HK-2 (cell line): ENCODE data around the gene NCK2.

Source experiments
- DNase-seq: peaks from one replicate; pipeline ENCODE4 v3.0.0-alpha.2; 2018; ENCODE audit not compliant: unreplicated experiment

NCK2 gene

GRCh38 chr2:105924271-105924670, 179.6 kb downstream of the NCK2 start:
- no peak for DNase-seq

DNA sequence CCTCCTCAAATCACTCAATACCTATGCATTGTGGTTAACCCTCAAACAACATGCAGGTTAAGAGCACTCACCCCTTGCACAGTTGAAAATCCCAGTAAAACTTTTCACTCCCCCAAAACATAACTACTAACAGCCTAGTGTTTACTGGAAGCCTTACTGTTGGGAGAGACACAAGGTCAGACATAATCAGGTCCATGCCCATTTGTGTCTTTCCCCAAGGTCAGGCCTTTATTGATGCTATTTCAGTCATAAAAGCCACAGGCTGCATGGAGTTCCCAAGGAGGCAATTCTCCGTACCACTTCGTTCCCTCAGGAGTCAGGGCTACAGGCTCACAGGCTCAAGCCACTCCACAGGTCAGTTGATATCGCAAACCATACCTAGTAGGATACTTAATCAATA, 180.2 kb downstream of the NCK2 start:
- DNase-seq, result no peak

- no peak for DNase-seq
Measured at GRCh38 chr2:105925390-105925789, 180.7 kb downstream of the NCK2 start.

DNA sequence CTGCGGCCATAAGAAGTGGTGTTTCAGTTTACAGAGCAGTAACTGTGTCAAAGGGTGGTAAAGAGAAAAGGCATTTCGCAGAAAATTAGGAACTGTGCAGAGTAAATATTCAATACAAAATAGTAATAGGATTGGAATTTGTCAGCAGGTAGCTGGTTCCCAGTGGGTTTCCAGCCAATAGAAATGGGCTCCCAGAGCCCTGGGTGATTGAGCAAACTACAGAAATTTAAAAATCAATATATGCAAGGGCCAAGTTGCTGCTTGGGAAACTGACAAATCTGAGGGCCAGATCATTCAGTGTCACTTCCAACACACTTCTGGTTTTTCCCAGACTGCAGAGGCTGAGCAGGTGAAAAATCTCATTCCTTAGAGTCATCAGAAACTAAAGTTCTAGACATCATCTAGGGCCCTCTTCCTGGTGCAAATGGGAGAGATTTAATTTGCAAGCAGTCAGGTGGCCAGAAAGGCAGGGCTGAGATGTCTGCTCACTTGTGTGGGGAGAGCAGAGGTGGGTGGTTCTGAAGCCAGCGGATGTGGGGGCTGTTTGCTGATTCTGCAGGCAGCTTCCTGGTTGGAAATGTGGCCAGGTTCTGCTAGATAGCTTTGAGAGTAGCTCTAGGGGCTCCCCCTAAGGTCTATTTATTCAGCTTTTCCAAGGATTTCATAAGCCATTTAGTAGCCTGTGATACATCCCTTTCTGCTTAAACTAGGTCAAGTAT, 182.4 kb downstream of the NCK2 start:
- no peak for DNase-seq

GRCh38 chr2:105928086-105928485, 183.4 kb downstream of the NCK2 start:
- no peak for DNase-seq

DNA sequence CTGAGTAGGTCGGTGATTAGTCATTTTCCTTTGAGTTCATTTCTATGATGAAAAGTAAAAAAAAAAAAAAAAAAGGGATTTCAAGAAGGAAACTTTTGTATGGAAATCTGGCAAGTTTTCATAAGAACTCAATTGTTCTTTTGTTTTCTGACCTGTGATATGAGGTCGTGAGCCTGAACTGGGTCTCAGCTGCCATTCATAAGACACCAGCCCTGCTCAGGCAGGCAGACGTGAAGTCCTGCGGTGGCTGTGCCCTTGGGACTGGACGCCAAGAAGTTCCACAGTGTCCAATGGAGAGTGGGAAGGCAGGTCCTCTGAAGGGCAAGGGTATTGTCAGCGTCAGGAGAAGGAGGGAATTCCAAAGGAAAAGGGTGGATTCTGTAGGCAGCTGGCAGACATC, 183.9 kb downstream of the NCK2 start:
- DNase-seq, result no peak

GRCh38 chr2:105929516-105929915, 184.8 kb downstream of the NCK2 start:
- DNase-seq, result no peak

- DNase-seq, result no peak
Measured at GRCh38 chr2:105932582-105932981, 187.9 kb downstream of the NCK2 start.

- DNase-seq, result no peak
Measured at GRCh38 chr2:105933906-105934305, 189.2 kb downstream of the NCK2 start.

DNA sequence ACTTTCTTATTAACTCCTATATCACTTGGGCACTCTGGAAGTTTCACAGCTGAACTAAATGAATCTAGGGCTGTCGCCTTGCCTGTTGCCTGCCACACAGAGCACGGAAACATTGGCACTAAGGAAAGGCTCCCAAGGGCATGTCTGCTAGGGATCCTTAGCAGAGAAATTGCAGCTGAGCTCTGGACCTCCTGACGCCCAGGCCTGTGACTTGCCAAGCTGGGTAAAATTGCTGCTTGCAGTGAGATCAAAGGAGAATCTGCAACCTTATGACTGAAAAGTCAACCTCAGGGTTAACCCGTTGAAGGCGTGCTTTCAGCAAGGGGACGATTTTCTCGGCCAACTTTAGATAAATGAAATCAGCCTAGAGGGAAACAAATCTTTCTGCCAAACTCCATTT, 189.8 kb downstream of the NCK2 start:
- no peak for DNase-seq

DNA sequence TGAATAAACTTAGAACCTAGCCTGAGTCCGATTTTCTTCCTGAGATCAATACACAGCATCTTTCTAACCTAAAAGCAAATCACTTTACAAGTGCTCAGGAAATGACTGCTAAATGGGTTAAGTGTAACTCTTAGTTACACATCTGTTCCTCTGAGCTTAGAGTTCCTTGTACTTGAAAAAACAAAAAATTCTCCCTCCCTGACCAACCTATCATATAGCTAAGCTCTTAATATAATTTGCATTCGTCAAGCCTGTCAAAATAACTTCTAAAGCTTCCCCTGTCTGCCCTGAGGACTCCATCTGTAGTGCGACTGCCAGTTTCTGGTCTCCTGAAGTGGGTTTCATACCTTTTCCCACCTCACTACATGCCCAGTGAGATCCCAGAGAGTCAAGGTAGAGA, 190.4 kb downstream of the NCK2 start:
- no peak for DNase-seq

- no peak for DNase-seq
Measured at GRCh38 chr2:105936954-105937353, 192.2 kb downstream of the NCK2 start.

DNA sequence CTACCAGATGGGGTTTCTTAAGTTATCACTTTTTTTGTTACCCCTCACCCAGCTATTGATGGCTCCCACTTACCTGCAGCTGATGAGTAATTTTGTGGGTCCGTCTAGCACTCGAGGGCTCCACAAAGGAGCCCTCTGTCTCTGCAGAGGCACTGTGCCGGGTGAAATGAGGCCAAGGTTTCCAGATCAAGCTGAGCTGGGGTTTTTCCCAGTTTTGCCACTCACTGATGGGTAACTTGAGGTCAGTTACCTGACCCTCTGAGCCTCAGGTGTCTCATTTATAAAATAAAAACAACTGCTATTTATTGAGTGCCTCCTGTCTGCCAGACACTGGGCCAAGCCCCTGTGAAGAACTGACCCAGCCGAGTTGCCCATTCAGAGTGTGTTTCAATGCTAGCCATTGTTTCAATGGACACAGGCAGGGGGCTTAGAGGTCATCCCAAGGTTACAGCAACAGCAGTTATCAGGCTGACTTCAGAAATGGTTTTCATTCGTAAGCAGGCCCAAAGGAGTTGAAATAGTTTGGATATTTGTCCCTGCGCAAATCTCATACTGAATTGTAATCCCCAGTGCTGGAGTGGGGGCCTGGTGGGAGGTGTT, 192.9 kb downstream of the NCK2 start:
- no peak for DNase-seq
